Sigmoid colon (tissue), 7 donors: ENCODE measurements around the gene ANKRD20A1. TPM values are rescaled to one million over a fixed set of nuclear protein-coding genes. Genes with fewer than 3 reads are reported as not detected.
"Not testable (repeated sequence)": the region's sequence is repeated elsewhere in the genome, so short reads cannot be mapped to it uniquely, and the experiment has no call there.

ENCODE experiments used
- DNase-seq: peaks from one replicate; pipeline ENCODE4 v3.0.0-alpha.2; 2019
- H3K27ac ChIP-seq, 4 donors: fragments of 200-600 bp; sonication (generic); one replicate each; pipeline ENCODE4 v1.5.1; 2016 to 2019; ENCODE audit warnings: mild to moderate bottlenecking in 1 of 4
- H3K27me3 ChIP-seq, 3 donors: fragments of 200-600 bp; sonication (generic); one replicate each; pipeline ENCODE4 v1.5.1; 2019; ENCODE audit warnings: mild to moderate bottlenecking in 1 of 3
- H3K36me3 ChIP-seq, 4 donors: fragments of 200-600 bp; sonication (generic); one replicate each; pipeline ENCODE4 v1.5.1; 2016 to 2019
- H3K4me1 ChIP-seq, 4 donors: fragments of 200-600 bp; sonication (generic); one replicate each; pipeline ENCODE4 v1.5.1; 2017 to 2019
- H3K4me3 ChIP-seq, 4 donors: fragments of 200-600 bp; sonication (generic); one replicate each; pipeline ENCODE4 v1.5.1; 2017 to 2019; ENCODE audit warnings: mild to moderate bottlenecking in 2 of 4, moderate library complexity in 1 of 4
- H3K9me3 ChIP-seq, 4 donors: fragments of 200-600 bp in 3 of 4; sonication (generic) in 3 of 4; one replicate each; pipeline versions ENCODE4 v1.5.1 to v1.6.1; 2013 to 2019
- WGBS, 2 donors: extraction: QIAGEN DNeasy Blood & Tissue Kit; methylation state at CpG; one replicate each; pipeline ENCODE4 v1.1.7; 2013; 5-methylcytosine and 5-hydroxymethylcytosine counted together
- intact Hi-C: fragments of 100-400 bp; cut with DNase I; formaldehyde crosslinking; loops from one replicate; pipeline ENCODE4 v1.15.1; 2023
- polyA plus RNA-seq, 3 donors: library from polyadenylated mRNA; stranded (reverse); fragments of 200-250 nt; gene quantifications; one replicate each; pipeline ENCODE4 v1.2.3, GENCODE V29; 2013
- small RNA-seq, 3 donors: library from RNA; depleted of rRNA; stranded (forward); fragments of <200 nt; gene quantifications; one replicate each; pipeline ENCODE3, GENCODE V24; 2016
- total RNA-seq, 4 donors: library from RNA; depleted of rRNA; stranded (reverse); fragments of >200 nt; gene quantifications; one replicate each; pipeline ENCODE4 v1.1.0, GENCODE V29; 2016
- donor health status: healthy with polysubstance abuse.
- donor health status: Bipolar disorder and iron deficiency.
- donor health status: healthy.

Gene ANKRD20A1
- total RNA-seq = 1 to 10 TPM in 3 of 4 donors, under 1 TPM in 1; 0.54 to 1.7 (median 1.5) TPM
- polyA plus RNA-seq = 1 to 10 TPM in 1 of 3 donors, under 1 TPM in 2; under 0.01 to 1.6 (median 0.46) TPM

- H3K4me3 ChIP-seq = peak within 1 kb of the TSS in 1 of 4 donors; percentile 37
- H3K4me1 ChIP-seq, H3K27me3 ChIP-seq, H3K36me3 ChIP-seq, intact Hi-C loops, DNase-seq, H3K27ac ChIP-seq, H3K9me3 ChIP-seq: not testable (repeated sequence)
- no CpG with 5 or more reads among the region's 41 CpGs for WGBS, 2 donors
Measured at GRCh38 chr9:67858871-67859270, at the start of gene ANKRD20A1. TSS of gene ANKRD20A1 (plus strand) at chr9:67858931. CDS start at chr9:67859427, 496 bp downstream.

GRCh38 chr9:67832088-67832487 is 26.6 kb upstream of the ANKRD20A1 start:
- H3K27ac ChIP-seq, DNase-seq, H3K36me3 ChIP-seq, H3K27me3 ChIP-seq, H3K4me1 ChIP-seq, H3K4me3 ChIP-seq, H3K9me3 ChIP-seq, intact Hi-C loops: not testable (repeated sequence)
- WGBS, 2 donors = 73 to 75% methylated on average over 6 to 8 of the region's 11 CpGs

Small RNAs within 50 kb of the gene (small RNA-seq; reads per million reads assigned to genes)
- gene RNU6-368P = 0 reads per million in 3 donors
